ENCODE data around the gene TTC33.

TTC33 gene

DNA sequence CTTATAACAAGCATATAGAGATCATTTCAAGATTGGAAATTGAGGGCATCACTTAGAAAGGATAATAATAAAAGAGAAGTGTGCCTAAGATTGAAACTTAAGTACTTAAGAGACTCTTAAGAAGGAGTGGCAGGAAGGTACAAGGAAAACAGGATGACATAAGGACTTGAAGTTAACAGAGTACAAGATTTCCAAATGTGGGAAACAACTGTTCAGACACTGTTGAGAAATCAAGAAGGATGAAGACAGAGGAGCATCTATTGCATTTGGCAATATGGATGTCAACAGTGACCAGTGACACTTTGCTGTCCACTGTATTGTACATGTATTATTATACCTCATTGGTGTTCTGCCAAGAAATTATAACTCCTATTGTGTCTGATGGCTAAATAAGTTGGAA lies 233.8 kb downstream of the TTC33 start:
- DNase-seq (ENCODE audit: low read depth, low spot score) = no peak
- TF ChIP-seq SUZ12 (IDR thresholded peaks at IDR 0.05; ENCODE audit: extremely low read depth, insufficient read depth, insufficient read length) (no peak), ZNF274 (IDR thresholded peaks at IDR 0.05; ENCODE audit: low read depth, low read length) (no peak), YY1 (IDR thresholded peaks at IDR 0.05; ENCODE audit: insufficient read depth, insufficient read length) (no peak)

DNA sequence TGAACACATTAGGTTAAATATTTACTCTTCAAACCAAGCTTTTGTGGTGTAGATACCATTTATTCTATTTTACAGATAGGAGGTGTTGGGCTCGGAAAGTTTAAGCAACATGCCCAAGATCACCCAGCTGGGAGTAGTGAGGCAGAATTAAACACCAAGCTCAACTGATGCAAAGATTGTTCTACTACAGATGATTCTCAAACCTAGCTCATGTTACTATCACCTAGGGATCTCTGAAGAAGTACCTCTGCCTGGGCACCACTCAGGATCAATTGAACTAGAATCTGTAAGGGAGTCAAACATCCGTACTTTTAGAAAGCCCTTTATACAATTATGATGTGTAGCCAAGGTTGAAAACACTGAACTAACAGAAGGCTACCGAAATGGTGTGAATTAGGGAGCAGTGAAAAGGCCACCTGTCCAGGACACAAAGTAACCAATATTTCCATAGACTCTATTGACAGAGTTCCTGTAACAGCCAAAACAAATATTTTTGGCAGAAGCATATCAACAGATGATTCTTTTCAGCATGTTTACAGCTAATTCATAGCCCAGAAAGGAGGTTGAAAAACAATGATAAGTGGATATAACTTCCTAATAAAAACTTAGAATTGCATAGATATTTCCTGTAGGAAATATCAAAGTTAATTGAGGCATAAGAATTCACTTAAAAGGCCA lies 234.5 kb downstream of the TTC33 start:
- Histone ChIP-seq H3K27me3 (ENCODE audit: insufficient read depth, insufficient read length) (no peaks in the 10 kb centered on the region), H3K9ac (ENCODE audit: insufficient read length, low read depth) (no peak overlapping the region), H3K36me3 (ENCODE audit: insufficient read depth, insufficient read length, low read length) (no peaks in the 10 kb centered on the region), H3K4me3 (ENCODE audit: insufficient read length, low read depth) (no peak overlapping the region), H3K9me3 (ENCODE audit: insufficient read depth, low read length) (no peaks in the 10 kb centered on the region), H3K4me1 (ENCODE audit: insufficient read depth, insufficient read length) (no peaks in the 10 kb centered on the region)
- DNase-seq (ENCODE audit: low read depth, low spot score) = no peak
- TF ChIP-seq YY1 (IDR thresholded peaks at IDR 0.05; ENCODE audit: insufficient read depth, insufficient read length) (no peak), ZNF274 (IDR thresholded peaks at IDR 0.05; ENCODE audit: low read depth, low read length) (no peak), SUZ12 (IDR thresholded peaks at IDR 0.05; ENCODE audit: extremely low read depth, insufficient read depth, insufficient read length) (no peak)

More for the DNA sequence above, 233.8 kb downstream of the TTC33 start:
- no peak overlapping the region for H3K4me3 ChIP-seq (ENCODE audit: insufficient read length, low read depth)
- no peaks in the 10 kb centered on the region for H3K9me3 ChIP-seq (ENCODE audit: insufficient read depth, low read length)
- no peaks in the 10 kb centered on the region for H3K36me3 ChIP-seq (ENCODE audit: insufficient read depth, insufficient read length, low read length)
- H3K4me1 ChIP-seq (ENCODE audit: insufficient read depth, insufficient read length) = no peaks in the 10 kb centered on the region
- H3K9ac ChIP-seq (ENCODE audit: insufficient read length, low read depth) = no peak overlapping the region
- H3K27me3 ChIP-seq (ENCODE audit: insufficient read depth, insufficient read length) = no peaks in the 10 kb centered on the region

- no peaks in the 10 kb centered on the region for H3K4me1 ChIP-seq (ENCODE audit: insufficient read depth, insufficient read length)
- H3K27me3 ChIP-seq (ENCODE audit: insufficient read depth, insufficient read length) = no peaks in the 10 kb centered on the region
- H3K36me3 ChIP-seq (ENCODE audit: insufficient read depth, insufficient read length, low read length) = no peaks in the 10 kb centered on the region
- H3K4me3 ChIP-seq (ENCODE audit: insufficient read length, low read depth) = no peak overlapping the region
- no peak for DNase-seq (ENCODE audit: low read depth, low spot score)
- H3K9ac ChIP-seq (ENCODE audit: insufficient read length, low read depth) = no peak overlapping the region
- TF ChIP-seq SUZ12 (IDR thresholded peaks at IDR 0.05; ENCODE audit: extremely low read depth, insufficient read depth, insufficient read length) (no peak), ZNF274 (IDR thresholded peaks at IDR 0.05; ENCODE audit: low read depth, low read length) (no peak), YY1 (IDR thresholded peaks at IDR 0.05; ENCODE audit: insufficient read depth, insufficient read length) (no peak)
- no peaks in the 10 kb centered on the region for H3K9me3 ChIP-seq (ENCODE audit: insufficient read depth, low read length)
These were observed 237.3 kb downstream of the TTC33 start for GRCh38 chr5:40518485-40518917.

GRCh38 chr5:40515476-40515875 lies 240.3 kb downstream of the TTC33 start:
- no peaks in the 10 kb centered on the region for H3K4me1 ChIP-seq (ENCODE audit: insufficient read depth, insufficient read length)
- H3K27me3 ChIP-seq (ENCODE audit: insufficient read depth, insufficient read length) = no peaks in the 10 kb centered on the region
- no peaks in the 10 kb centered on the region for H3K36me3 ChIP-seq (ENCODE audit: insufficient read depth, insufficient read length, low read length)
- H3K9ac ChIP-seq (ENCODE audit: insufficient read length, low read depth) = no peak overlapping the region
- no peak overlapping the region for H3K4me3 ChIP-seq (ENCODE audit: insufficient read length, low read depth)
- no peak for TF ChIP-seq ZNF274 (IDR thresholded peaks at IDR 0.05; ENCODE audit: low read depth, low read length)
- no peak for TF ChIP-seq YY1 (IDR thresholded peaks at IDR 0.05; ENCODE audit: insufficient read depth, insufficient read length)
- TF ChIP-seq SUZ12 (IDR thresholded peaks at IDR 0.05; ENCODE audit: extremely low read depth, insufficient read depth, insufficient read length) = no peak
- H3K9me3 ChIP-seq (ENCODE audit: insufficient read depth, low read length) = no peaks in the 10 kb centered on the region
- no peak for DNase-seq (ENCODE audit: low read depth, low spot score)

- TF ChIP-seq YY1 (IDR thresholded peaks at IDR 0.05; ENCODE audit: insufficient read depth, insufficient read length) (no peak), ZNF274 (IDR thresholded peaks at IDR 0.05; ENCODE audit: low read depth, low read length) (no peak), SUZ12 (IDR thresholded peaks at IDR 0.05; ENCODE audit: extremely low read depth, insufficient read depth, insufficient read length) (no peak)
- H3K36me3 ChIP-seq (ENCODE audit: insufficient read depth, insufficient read length, low read length) = no peaks in the 10 kb centered on the region
These were observed 240.8 kb downstream of the TTC33 start for GRCh38 chr5:40514976-40515375.

DNA sequence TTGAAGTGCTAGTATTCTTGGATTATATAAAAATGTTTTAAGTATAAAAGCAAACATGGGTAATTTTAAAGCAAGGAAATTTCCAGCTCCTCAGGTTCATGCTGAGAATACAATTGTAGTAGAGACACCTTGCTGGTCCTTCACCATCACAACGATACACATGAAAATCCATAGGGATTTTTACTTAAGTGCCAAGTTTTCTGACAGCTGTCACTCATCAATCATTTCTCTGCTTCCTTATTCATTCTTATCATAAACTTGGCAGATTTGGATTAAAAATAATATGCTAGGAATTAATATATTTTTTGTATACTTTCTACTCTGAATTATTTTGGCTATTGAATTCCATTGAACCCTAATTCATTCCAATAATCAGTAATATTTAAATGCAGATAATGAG lies 244.0 kb downstream of the TTC33 start:
- no peak overlapping the region for H3K9ac ChIP-seq (ENCODE audit: insufficient read length, low read depth)
- H3K9me3 ChIP-seq (ENCODE audit: insufficient read depth, low read length) = no peaks in the 10 kb centered on the region
- TF ChIP-seq YY1 (IDR thresholded peaks at IDR 0.05; ENCODE audit: insufficient read depth, insufficient read length) = no peak
- TF ChIP-seq ZNF274 (IDR thresholded peaks at IDR 0.05; ENCODE audit: low read depth, low read length) = no peak
- no peak for TF ChIP-seq SUZ12 (IDR thresholded peaks at IDR 0.05; ENCODE audit: extremely low read depth, insufficient read depth, insufficient read length)

More at GRCh38 chr5:40514976-40515375, 240.8 kb downstream of the TTC33 start:
- no peaks in the 10 kb centered on the region for H3K4me1 ChIP-seq (ENCODE audit: insufficient read depth, insufficient read length)
- H3K27me3 ChIP-seq (ENCODE audit: insufficient read depth, insufficient read length) = no peaks in the 10 kb centered on the region
- no peak for DNase-seq (ENCODE audit: low read depth, low spot score)
- no peak overlapping the region for H3K9ac ChIP-seq (ENCODE audit: insufficient read length, low read depth)
- H3K9me3 ChIP-seq (ENCODE audit: insufficient read depth, low read length) = no peaks in the 10 kb centered on the region
- no peak overlapping the region for H3K4me3 ChIP-seq (ENCODE audit: insufficient read length, low read depth)

GRCh38 chr5:40507095-40507494 lies 248.7 kb downstream of the TTC33 start:
- H3K4me3 ChIP-seq (ENCODE audit: insufficient read length, low read depth) = no peak overlapping the region
- H3K36me3 ChIP-seq (ENCODE audit: insufficient read depth, insufficient read length, low read length) = no peaks in the 10 kb centered on the region
- no peak overlapping the region for H3K9ac ChIP-seq (ENCODE audit: insufficient read length, low read depth)
- DNase-seq (ENCODE audit: low read depth, low spot score) = no peak
- H3K4me1 ChIP-seq (ENCODE audit: insufficient read depth, insufficient read length) = no peaks in the 10 kb centered on the region
- H3K27me3 ChIP-seq (ENCODE audit: insufficient read depth, insufficient read length) = no peaks in the 10 kb centered on the region
- TF ChIP-seq SUZ12 (IDR thresholded peaks at IDR 0.05; ENCODE audit: extremely low read depth, insufficient read depth, insufficient read length) = no peak
- TF ChIP-seq ZNF274 (IDR thresholded peaks at IDR 0.05; ENCODE audit: low read depth, low read length) = no peak
- no peak for TF ChIP-seq YY1 (IDR thresholded peaks at IDR 0.05; ENCODE audit: insufficient read depth, insufficient read length)
- H3K9me3 ChIP-seq (ENCODE audit: insufficient read depth, low read length) = no peaks in the 10 kb centered on the region

More for the DNA sequence above, 244.0 kb downstream of the TTC33 start:
- H3K36me3 ChIP-seq (ENCODE audit: insufficient read depth, insufficient read length, low read length) = no peaks in the 10 kb centered on the region
- no peak overlapping the region for H3K4me3 ChIP-seq (ENCODE audit: insufficient read length, low read depth)
- no peak for DNase-seq (ENCODE audit: low read depth, low spot score)
- H3K4me1 ChIP-seq (ENCODE audit: insufficient read depth, insufficient read length) = no peaks in the 10 kb centered on the region
- H3K27me3 ChIP-seq (ENCODE audit: insufficient read depth, insufficient read length) = no peaks in the 10 kb centered on the region

All from NT2/D1 (cell line).